Heart right ventricle (tissue), 16 donors: Measurements from ENCODE around the gene STARD10. TPM values are rescaled to one million over a fixed set of nuclear protein-coding genes. Genes with fewer than 3 reads are reported as not detected.

ENCODE experiments used
- ATAC-seq, 8 donors: fragments of 200-7000 bp; cut with Tn5 transposase; one replicate each; pipeline ENCODE4 v1.9.1; 2020; ENCODE audit warnings: mild to moderate bottlenecking in 8 of 8, moderate library complexity in 8 of 8, moderate number of reproducible peaks in 1 of 8
- DNase-seq, 2 donors: peaks; one replicate each; pipeline ENCODE4 v3.0.0-alpha.2; 2020
- H3K27ac ChIP-seq, 10 donors: fragments of 200-600 bp; sonication (generic) in 2 of 10; one replicate each; pipeline versions ENCODE4 v1.5.0 to v1.8.0; 2020 to 2022; ENCODE audit warnings: mild to moderate bottlenecking in 3 of 10
- H3K27me3 ChIP-seq, 7 donors: fragments of 200-600 bp; one replicate each; pipeline ENCODE4 v1.8.0; 2021 to 2022; ENCODE audit warnings: mild to moderate bottlenecking in 2 of 7
- H3K36me3 ChIP-seq, 9 donors: fragments of 200-600 bp; sonication (generic) in 1 of 9; one replicate each; pipeline versions ENCODE4 v1.5.0 to v1.8.0; 2020 to 2022; ENCODE audit warnings: mild to moderate bottlenecking in 2 of 9
- H3K4me1 ChIP-seq, 9 donors: fragments of 200-600 bp; sonication (generic) in 1 of 9; one replicate each; pipeline versions ENCODE4 v1.5.0 to v1.8.0; 2020 to 2022; ENCODE audit warnings: mild to moderate bottlenecking in 4 of 9
- H3K4me3 ChIP-seq, 10 donors: fragments of 200-600 bp; sonication (generic) in 2 of 10; one replicate each; pipeline versions ENCODE4 v1.5.0 to v1.8.0; 2020 to 2022; ENCODE audit warnings: mild to moderate bottlenecking in 7 of 10, moderate library complexity in 2 of 10
- H3K9me3 ChIP-seq, 11 donors: fragments of 200-600 bp in 10 of 11; sonication (generic) in 2 of 11; one replicate each; pipeline versions ENCODE4 v1.5.0 to v1.8.0; 2013 to 2022; ENCODE audit warnings: mild to moderate bottlenecking in 2 of 11, control low read depth in 1 of 11, moderate library complexity in 1 of 11
- CTCF ChIP-seq, 9 donors: fragments of 200-600 bp; sonication (generic) in 2 of 9; IDR thresholded peaks; one replicate each; pipeline versions ENCODE4 v1.5.0 to v1.8.0; 2021 to 2022; ENCODE audit warnings: antibody characterized with exemption in 9 of 9, mild to moderate bottlenecking in 5 of 9, moderate library complexity in 1 of 9
- WGBS, 2 donors: extraction: QIAGEN DNeasy Blood & Tissue Kit; methylation state at CpG; one replicate each; pipeline ENCODE4 v1.1.7; 2013; ENCODE audit warnings: inconsistent platforms in 1 of 2; 5-methylcytosine and 5-hydroxymethylcytosine counted together
- intact Hi-C, 10 donors: fragments of 100-400 bp; cut with DNase I; formaldehyde crosslinking; loops; one replicate each; pipeline versions ENCODE4 v1.11.1 to v1.14.2; 2022
- polyA plus RNA-seq, 2 donors: library from polyadenylated mRNA; stranded (reverse); fragments of 200-250 nt; gene quantifications; one replicate each; pipeline ENCODE4 v1.2.3, GENCODE V29; 2013
- total RNA-seq, 10 donors: library from RNA; stranded (reverse); fragmentation: NEBNext Ultra II Directional in 3 of 10; extraction: Animal tissue kit (Norgen Biotek cat#: 25700) in 3 of 10; gene quantifications; one replicate each; pipeline versions ENCODE4 v1.2.1 to v1.2.4, GENCODE V29; 2021 to 2023
- donor health status: Arrhythmogenic right ventricular cardiomyopathy.
- donor health status: ischemic (EF 13 %, LVEDD 7.1; RV severe dilation, severe dysfunction).
- donor health status: healthy with polysubstance abuse.
- donor health status: DM: no; HTN: yes; CAD: no.
- donor health status: DM: no; HTN: no; CAD: no.
- donor health status: ischemic (EF 25% LVEDD 6.9; RV normal size, moderate dysfunction).
- donor health status: ischemic (EF 25% LVEDD 5.7; RV mildly dilated, moderate dysfunction).
- donor health status: healthy.
- donor health status: DM: yes; HTN: yes; CAD: no.
- donor health status: Ischemic cardiomyopathy.
- donor health status: ischemic (EF 35%, LVEDD 5.7; RV mildly dilated, moderate dysfunction).
- donor health status: nonischemic (EF 11% LVEDD 7.7; RV severe dilation, severe dysfunction).
- donor health status: DM: yes; HTN: yes; CAD: no.
- donor health status: PGD.
- donor health status: ischemic (EF 29% LVEDD 5.4; RV normal size, mild dysfunction).
- donor health status: nonischemic (EF 23%, LVEDD 6.1; RV moderate dilation, normal function).

The STARD10 gene
- total and polyA plus RNA-seq, 12 donors: 36.1 to 291 (median 51.3) TPM

- Histone ChIP-seq H3K4me3 (no peak overlapping the region), H3K27me3 (no peaks in the 10 kb centered on the region), H3K4me1 (peaks cover 13 to 56% (median 48%) of the 10 kb centered on the region in 9 donors), H3K27ac (peak overlapping the region in 7 of 10 donors; percentile 12 to 78 (median 48)), H3K9me3 (no peaks in the 10 kb centered on the region), H3K36me3 (peaks cover 0 to 99% (median 29%) of the 10 kb centered on the region in 9 donors)
- ATAC-seq: peak in 2 of 8 donors; percentile 2 to 3
- intact Hi-C loops: no loop called here
- TF ChIP-seq CTCF (IDR thresholded peaks at IDR 0.05): no peak
- DNase-seq: no peak
- 35 to 49% methylated on average over 10 of the region's 10 CpGs for WGBS, 2 donors
These were observed 81.0 kb downstream of the STARD10 start for GRCh38 chr11:72712841-72713240.

GRCh38 chr11:72712168-72712751, 81.6 kb downstream of the STARD10 start:
- H3K4me1 ChIP-seq: peaks cover 11 to 50% (median 43%) of the 10 kb centered on the region in 9 donors
- intact Hi-C loops: no loop called here
- no peak overlapping the region for H3K4me3 ChIP-seq
- TF ChIP-seq CTCF (IDR thresholded peaks at IDR 0.05): no peak
- WGBS, 2 donors: 41 to 45% methylated on average over 26 of the region's 26 CpGs
- H3K27ac ChIP-seq: peak overlapping the region in 6 of 10 donors; percentile 12 to 78 (median 49)
- no peaks in the 10 kb centered on the region for H3K27me3 ChIP-seq
- DNase-seq (peak; percentile 62), ATAC-seq (peak; percentile 23 to 73 (median 60))
- peaks cover 0 to 99% (median 35%) of the 10 kb centered on the region in 9 donors for H3K36me3 ChIP-seq
- H3K9me3 ChIP-seq: no peaks in the 10 kb centered on the region

DNA sequence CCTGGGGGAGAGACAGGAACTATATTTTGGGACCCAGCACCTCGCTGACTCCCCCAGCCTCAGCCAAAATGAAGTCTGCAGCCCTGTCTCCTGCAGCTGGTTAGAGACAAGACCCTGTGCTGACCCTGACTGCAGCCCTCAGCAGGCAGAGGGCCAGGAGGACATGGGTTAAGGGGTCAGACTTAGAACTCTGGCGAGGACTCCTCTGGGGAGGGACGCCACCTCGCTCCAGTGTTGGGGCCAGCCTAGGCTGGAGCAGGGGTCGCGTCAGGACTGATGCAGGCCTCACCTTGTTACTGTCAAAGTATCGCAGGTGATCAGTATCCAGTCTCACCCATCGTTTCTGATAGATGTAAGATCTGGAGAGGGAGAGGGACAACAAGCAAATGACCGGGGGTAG, 82.7 kb downstream of the STARD10 start:
- Histone ChIP-seq H3K4me1 (peaks cover 11 to 40% (median 32%) of the 10 kb centered on the region in 9 donors), H3K27me3 (no peaks in the 10 kb centered on the region), H3K4me3 (no peak overlapping the region), H3K9me3 (no peaks in the 10 kb centered on the region), H3K27ac (no peak overlapping the region), H3K36me3 (peaks cover 0 to 99% (median 43%) of the 10 kb centered on the region in 9 donors)
- intact Hi-C loops: no loop called here
- no peak for TF ChIP-seq CTCF (IDR thresholded peaks at IDR 0.05)
- DNase-seq: no peak
- no peak for ATAC-seq
- 88 to 89% methylated on average over 9 of the region's 9 CpGs for WGBS, 2 donors

- peaks cover 0 to 99% (median 43%) of the 10 kb centered on the region in 9 donors for H3K36me3 ChIP-seq
- H3K9me3 ChIP-seq: no peaks in the 10 kb centered on the region
- no peak for TF ChIP-seq CTCF (IDR thresholded peaks at IDR 0.05)
- no peaks in the 10 kb centered on the region for H3K27me3 ChIP-seq
- H3K4me1 ChIP-seq: peaks cover 11 to 33% (median 26%) of the 10 kb centered on the region in 9 donors
- 82 to 88% methylated on average over 11 of the region's 11 CpGs for WGBS, 2 donors
- H3K27ac ChIP-seq: no peak overlapping the region
- no peak overlapping the region for H3K4me3 ChIP-seq
- DNase-seq (no peak), ATAC-seq (no peak)
- intact Hi-C loops: no loop called here
These were observed 83.6 kb downstream of the STARD10 start for GRCh38 chr11:72710278-72710677.
